ENCODE data around the gene XBP1.
"Not testable (repeated sequence)": the region's sequence is repeated elsewhere in the genome, so short reads cannot be mapped to it uniquely, and the experiment has no call there.

The XBP1 gene

GRCh38 chr22:28792491-28793383 is 7.6 kb downstream of the XBP1 start:
- DNase-seq (ENCODE audit: low read depth) = no peak

- DNase-seq (ENCODE audit: low read depth) = no peak
Observed at GRCh38 chr22:28791841-28792490, 8.4 kb downstream of the XBP1 start.

- DNase-seq (ENCODE audit: low read depth) = no peak
Observed at GRCh38 chr22:28791124-28791523, 9.2 kb downstream of the XBP1 start.

- DNase-seq (ENCODE audit: low read depth) = no peak
Observed at GRCh38 chr22:28788601-28789000, 11.8 kb downstream of the XBP1 start.

GRCh38 chr22:28783786-28784671 is 16.3 kb downstream of the XBP1 start:
- DNase-seq (ENCODE audit: low read depth) = no peak

- no peak for DNase-seq (ENCODE audit: low read depth)
Observed at GRCh38 chr22:28780296-28780695, 20.1 kb downstream of the XBP1 start.

- no peak for DNase-seq (ENCODE audit: low read depth)
Observed at GRCh38 chr22:28779833-28780232, 20.5 kb downstream of the XBP1 start.

- DNase-seq (ENCODE audit: low read depth) = no peak
Observed at GRCh38 chr22:28774378-28774777, 26.0 kb downstream of the XBP1 start.

GRCh38 chr22:28773461-28773867 is 26.9 kb downstream of the XBP1 start:
- DNase-seq (ENCODE audit: low read depth) = no peak

- peak; percentile 80 for DNase-seq (ENCODE audit: low read depth)
Observed at GRCh38 chr22:28772633-28773460, 27.5 kb downstream of the XBP1 start, which contains the start of gene CCDC117. Gene CCDC117 (plus strand): TSS chr22:28772695. CDS start chr22:28772850, 155 bp downstream.

DNA sequence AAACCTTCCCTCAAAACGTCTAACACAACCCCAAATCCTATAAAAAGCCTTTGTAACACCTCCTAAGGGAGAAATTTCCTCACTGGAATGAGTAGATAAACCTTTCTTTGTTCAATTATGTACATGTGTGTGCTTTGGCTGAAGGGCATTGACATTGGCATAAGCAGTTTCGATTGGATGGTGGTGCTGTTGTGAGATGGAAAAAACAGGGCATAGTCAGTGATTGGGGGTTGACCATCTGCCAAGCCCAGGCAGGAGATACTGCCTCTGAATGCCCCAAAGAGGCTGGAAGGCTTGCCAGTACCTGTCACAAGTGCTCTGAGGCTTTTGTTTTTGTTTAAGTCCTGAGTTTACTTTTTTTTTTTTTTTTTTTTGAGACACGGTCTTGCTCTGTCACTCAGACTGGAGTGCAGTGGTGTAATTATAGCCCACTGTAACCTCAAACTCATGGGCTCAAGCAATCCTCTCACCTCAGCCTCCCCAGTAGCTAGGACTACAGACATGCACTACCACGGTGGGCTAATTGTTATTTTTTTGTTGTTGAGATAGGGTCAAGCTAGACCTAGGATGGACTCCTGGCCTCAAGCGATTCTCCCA is 29.1 kb downstream of the XBP1 start:
- DNase-seq (ENCODE audit: low read depth) = no peak

DNA sequence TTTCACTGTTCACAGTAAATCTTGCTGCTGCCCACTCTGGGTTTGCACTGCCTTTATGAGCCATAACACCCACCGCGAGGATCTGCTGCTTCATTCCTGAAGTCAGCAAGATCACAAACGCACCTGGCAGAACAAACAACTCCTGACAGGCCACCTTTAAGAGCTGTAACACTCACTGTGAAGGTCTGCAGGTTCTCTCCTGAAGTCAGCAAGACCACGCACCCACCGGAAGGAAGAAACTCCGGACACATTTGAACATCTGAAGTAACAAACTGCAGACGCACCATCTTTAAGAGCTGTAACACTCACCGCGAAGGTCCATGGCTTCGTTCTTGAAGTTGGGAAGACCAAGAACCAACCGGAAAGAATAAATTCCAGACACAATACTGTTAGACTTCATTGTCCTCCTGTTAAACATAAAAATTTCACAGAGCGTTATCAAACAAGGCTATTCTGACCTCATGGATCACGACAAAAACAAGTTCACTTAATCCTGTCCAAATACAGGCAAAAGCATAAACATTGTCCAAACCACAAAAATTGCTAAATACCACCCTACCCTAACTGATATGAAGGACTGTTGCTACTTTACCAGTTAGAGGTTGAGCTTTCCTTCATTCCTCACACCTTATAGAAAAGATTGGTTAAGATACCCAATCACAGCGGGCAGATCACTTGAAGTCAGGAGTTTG is 30.8 kb downstream of the XBP1 start:
- DNase-seq (ENCODE audit: low read depth) = no peak

DNA sequence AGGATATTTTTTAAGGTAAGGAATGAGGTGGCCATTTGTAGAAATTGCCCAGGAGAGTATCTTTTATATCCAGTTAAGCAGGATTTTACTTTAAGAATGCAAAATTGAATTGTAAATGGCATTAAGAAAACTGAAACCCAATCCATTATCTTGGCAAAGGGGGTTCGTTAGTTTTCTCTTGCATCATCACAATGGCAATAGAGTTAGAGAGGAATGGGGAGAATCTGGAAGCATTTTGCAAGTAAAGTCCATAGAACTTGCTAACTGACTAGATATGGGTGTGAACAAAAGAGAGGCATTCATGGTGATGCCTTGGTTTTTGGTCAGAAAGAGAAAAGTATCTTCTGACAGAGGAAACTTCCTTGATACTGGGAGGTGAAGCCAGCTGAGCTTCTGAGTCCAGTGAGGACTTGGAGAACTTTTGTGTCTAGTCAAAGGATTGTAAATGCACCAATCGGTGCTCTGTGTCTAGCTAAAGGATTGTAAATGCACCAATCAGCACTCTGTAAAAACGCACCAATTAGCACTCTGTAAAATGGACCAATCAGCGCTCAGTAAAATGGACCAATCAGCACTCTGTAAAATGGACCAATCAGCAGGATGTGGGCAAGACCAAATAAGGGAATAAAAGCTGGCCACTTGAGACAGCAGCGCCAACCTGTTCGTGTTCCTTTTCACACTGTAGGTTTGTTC is 31.5 kb downstream of the XBP1 start:
- DNase-seq (ENCODE audit: low read depth) = no peak

GRCh38 chr22:28766628-28767027 is 33.7 kb downstream of the XBP1 start:
- no peak for DNase-seq (ENCODE audit: low read depth)

- not testable (repeated sequence) for DNase-seq (ENCODE audit: low read depth)
Observed at GRCh38 chr22:28762000-28762399, 38.4 kb downstream of the XBP1 start.

- no peak for DNase-seq (ENCODE audit: low read depth)
Observed at GRCh38 chr22:28761449-28761755, 39.0 kb downstream of the XBP1 start.

- DNase-seq (ENCODE audit: low read depth) = no peak
Observed at GRCh38 chr22:28759861-28760560, 40.4 kb downstream of the XBP1 start.

DNA sequence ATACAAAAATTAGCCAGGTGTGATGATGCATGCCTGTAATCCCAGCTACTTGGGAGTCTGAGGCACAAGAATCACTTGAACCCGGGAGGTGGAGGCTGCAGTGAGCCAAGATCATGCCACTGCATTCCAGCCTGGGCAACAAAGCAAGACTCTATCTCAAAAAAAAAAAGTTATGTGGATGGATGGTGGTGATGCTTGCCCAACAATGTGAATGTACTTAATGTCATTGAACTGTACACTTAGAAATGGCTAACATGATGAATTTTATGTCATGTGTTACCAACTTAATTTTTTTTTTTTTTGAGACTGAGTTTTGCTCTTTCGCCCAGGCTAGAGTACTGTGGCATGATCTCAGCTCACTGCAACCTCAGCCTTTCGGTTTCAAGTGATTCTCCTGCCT is 45.9 kb downstream of the XBP1 start:
- not testable (repeated sequence) for DNase-seq (ENCODE audit: low read depth)

DNA sequence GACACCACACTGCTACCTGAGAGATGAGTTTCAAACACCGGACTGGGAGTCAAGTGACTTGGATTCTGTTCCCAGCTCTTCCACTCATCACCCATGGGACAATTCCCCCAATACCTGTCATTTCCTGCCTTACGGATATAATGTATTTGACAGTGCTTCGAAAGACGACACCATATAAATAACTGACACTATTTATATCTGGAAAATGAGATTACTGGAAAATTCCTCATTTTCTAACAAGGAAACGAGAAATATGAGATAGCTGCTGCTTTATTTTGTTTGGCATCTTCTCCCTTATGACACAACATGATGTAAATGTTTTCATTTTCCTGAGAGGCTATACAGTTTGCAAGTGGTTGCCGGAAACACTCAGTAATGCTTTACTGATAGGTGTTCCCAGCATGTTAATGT is 49.9 kb downstream of the XBP1 start:
- no peak for DNase-seq (ENCODE audit: low read depth)
